NT2/D1 (cell line): ENCODE results near the gene MATK.

Source experiments
- SUZ12 ChIP-seq: IDR thresholded peaks from 2 replicates; pipeline ENCODE4 v1.6.1; 2011; ENCODE audit not compliant: insufficient read length, insufficient read depth; ENCODE audit errors: extremely low read depth
- YY1 ChIP-seq: IDR thresholded peaks from 2 replicates; pipeline ENCODE4 v1.6.1; 2011; ENCODE audit not compliant: insufficient read length, insufficient read depth
- ZNF274 ChIP-seq: IDR thresholded peaks from 2 replicates; pipeline ENCODE4 v1.6.1; 2011; ENCODE audit warnings: mild to moderate bottlenecking, low read depth, low read length

GRCh38 chr19:3816566-3817218, 30.5 kb upstream of the MATK start:
- TF ChIP-seq ZNF274 (no peak), YY1 (no peak), SUZ12 (no peak)
